Measurements from ENCODE around the gene SLIT1.

GRCh38 chr10:96998329-96998888 is 187.3 kb downstream of the SLIT1 start:
- no peak for TF ChIP-seq CTCF (IDR thresholded peaks at IDR 0.05)
- TF ChIP-seq POLR2A (IDR thresholded peaks at IDR 0.05): no peak

All from body of pancreas (tissue), 4 donors.